ENCODE data around the gene PNKD. TPM values are rescaled to one million over a fixed set of nuclear protein-coding genes. Genes with fewer than 3 reads are reported as not detected.

The PNKD gene
- total RNA-seq, 4 donors from 2014 or later = 20.1 to 35.8 (median 31.9) TPM

GRCh38 chr2:218317835-218318234, 47.5 kb downstream of the PNKD start:
- in situ Hi-C loops (cut with MboI; ENCODE audit: low sequenced_read_pairs in 4 of 4) (loop anchor here in 2 of 4 donors (5.0 to 25.0 kb wide), 2 partner anchors 64 to 144 kb away; partner anchors contain the start of gene SLC11A1 (in 1 of the 2)), intact Hi-C loops (cut with DNase I; ENCODE audit: low total_unique reads) (no loop called here)
- no peak for ATAC-seq
- Histone ChIP-seq H3K4me1 (no peaks in the 10 kb centered on the region), H3K27ac (no peak overlapping the region), H3K9me3 (no peaks in the 10 kb centered on the region), H3K4me3 (no peak overlapping the region), H3K36me3 (no peaks in the 10 kb centered on the region), H3K27me3 (no peaks in the 10 kb centered on the region)
- TF ChIP-seq POLR2A (IDR thresholded peaks at IDR 0.05) = no peak
- TF ChIP-seq, protein P1, sequence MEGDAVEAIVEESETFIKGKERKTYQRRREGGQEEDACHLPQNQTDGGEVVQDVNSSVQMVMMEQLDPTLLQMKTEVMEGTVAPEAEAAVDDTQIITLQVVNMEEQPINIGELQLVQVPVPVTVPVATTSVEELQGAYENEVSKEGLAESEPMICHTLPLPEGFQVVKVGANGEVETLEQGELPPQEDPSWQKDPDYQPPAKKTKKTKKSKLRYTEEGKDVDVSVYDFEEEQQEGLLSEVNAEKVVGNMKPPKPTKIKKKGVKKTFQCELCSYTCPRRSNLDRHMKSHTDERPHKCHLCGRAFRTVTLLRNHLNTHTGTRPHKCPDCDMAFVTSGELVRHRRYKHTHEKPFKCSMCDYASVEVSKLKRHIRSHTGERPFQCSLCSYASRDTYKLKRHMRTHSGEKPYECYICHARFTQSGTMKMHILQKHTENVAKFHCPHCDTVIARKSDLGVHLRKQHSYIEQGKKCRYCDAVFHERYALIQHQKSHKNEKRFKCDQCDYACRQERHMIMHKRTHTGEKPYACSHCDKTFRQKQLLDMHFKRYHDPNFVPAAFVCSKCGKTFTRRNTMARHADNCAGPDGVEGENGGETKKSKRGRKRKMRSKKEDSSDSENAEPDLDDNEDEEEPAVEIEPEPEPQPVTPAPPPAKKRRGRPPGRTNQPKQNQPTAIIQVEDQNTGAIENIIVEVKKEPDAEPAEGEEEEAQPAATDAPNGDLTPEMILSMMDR (IDR thresholded peaks at IDR 0.05 in 4 of 5, conservative IDR thresholded peaks at IDR 0.05 in 1 of 5) = no peak
- DNase-seq = no peak

- in situ Hi-C loops (cut with MboI; ENCODE audit: low sequenced_read_pairs in 4 of 4) (loop anchor here in 2 of 4 donors (5.0 to 25.0 kb wide), 2 partner anchors 64 to 144 kb away; partner anchors contain the start of gene SLC11A1 (in 1 of the 2)), intact Hi-C loops (cut with DNase I; ENCODE audit: low total_unique reads) (no loop called here)
- Histone ChIP-seq H3K4me1 (peaks cover 0 to 1% of the 10 kb centered on the region in 2 donors), H3K36me3 (no peaks in the 10 kb centered on the region), H3K9me3 (no peaks in the 10 kb centered on the region), H3K4me3 (no peak overlapping the region), H3K27ac (no peak overlapping the region), H3K27me3 (no peaks in the 10 kb centered on the region)
- no peak for TF ChIP-seq POLR2A (IDR thresholded peaks at IDR 0.05)
- TF ChIP-seq, protein P1 (IDR thresholded peaks at IDR 0.05 in 4 of 5, conservative IDR thresholded peaks at IDR 0.05 in 1 of 5) = no peak
- DNase-seq (no peak), ATAC-seq (no peak)
Observed at GRCh38 chr2:218318241-218318640, 47.9 kb downstream of the PNKD start.

DNA sequence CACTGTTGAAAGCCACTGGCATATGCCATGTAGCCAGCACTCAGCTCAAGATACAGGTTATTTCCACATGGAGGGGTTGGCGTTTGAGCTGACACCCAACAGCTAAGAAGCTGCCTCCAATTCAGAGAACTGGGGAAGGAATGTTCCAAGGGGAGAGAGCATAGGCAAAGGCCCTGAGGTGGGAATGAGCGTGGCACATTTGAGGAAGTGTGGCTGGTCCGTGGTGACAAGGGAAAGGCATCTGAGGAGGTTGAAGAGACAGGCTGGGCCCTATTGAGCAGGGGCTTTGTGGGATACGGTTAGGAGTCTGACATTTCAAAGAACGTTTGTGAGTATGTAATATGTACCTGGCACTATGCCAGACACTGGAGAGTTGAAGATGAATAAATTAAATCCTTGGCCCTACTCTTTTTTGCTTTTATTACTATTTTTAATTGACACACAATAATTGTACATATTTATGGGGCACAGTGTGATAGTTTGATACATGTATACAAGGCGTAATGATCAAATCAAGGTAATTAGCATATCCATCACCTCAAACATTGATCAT, 49.6 kb downstream of the PNKD start:
- Histone ChIP-seq H3K27ac (no peak overlapping the region), H3K4me1 (peaks cover 0 to 7% of the 10 kb centered on the region in 2 donors), H3K36me3 (no peaks in the 10 kb centered on the region), H3K27me3 (no peaks in the 10 kb centered on the region), H3K4me3 (no peak overlapping the region), H3K9me3 (no peaks in the 10 kb centered on the region)
- intact Hi-C loops (cut with DNase I; ENCODE audit: low total_unique reads) = no loop called here
- no peak for DNase-seq
- ATAC-seq = no peak
- no peak for TF ChIP-seq POLR2A (IDR thresholded peaks at IDR 0.05)
- TF ChIP-seq, protein P1 (IDR thresholded peaks at IDR 0.05 in 4 of 5, conservative IDR thresholded peaks at IDR 0.05 in 1 of 5) = no peak
- in situ Hi-C loops (cut with MboI; ENCODE audit: low sequenced_read_pairs in 4 of 4) = loop anchor here in 2 of 4 donors (5.0 to 25.0 kb wide), 2 partner anchors 62 to 142 kb away; partner anchors contain the start of gene SLC11A1 (in 1 of the 2)

- ATAC-seq (no peak), DNase-seq (no peak)
- Histone ChIP-seq H3K27ac (no peak overlapping the region), H3K27me3 (no peaks in the 10 kb centered on the region), H3K4me3 (no peak overlapping the region), H3K36me3 (no peaks in the 10 kb centered on the region), H3K4me1 (peaks cover 0 to 7% of the 10 kb centered on the region in 2 donors), H3K9me3 (no peaks in the 10 kb centered on the region)
- in situ Hi-C loops (cut with MboI; ENCODE audit: low sequenced_read_pairs in 4 of 4) (loop anchor here in 1 of 4 donors (25.0 kb wide), 1 partner anchor 141 kb away; no protein-coding TSS in a partner anchor), intact Hi-C loops (cut with DNase I; ENCODE audit: low total_unique reads) (no loop called here)
- TF ChIP-seq, protein P1 (IDR thresholded peaks at IDR 0.05 in 4 of 5, conservative IDR thresholded peaks at IDR 0.05 in 1 of 5) = no peak
- no peak for TF ChIP-seq POLR2A (IDR thresholded peaks at IDR 0.05)
Observed at GRCh38 chr2:218320704-218321336, 50.5 kb downstream of the PNKD start.
